ENCODE measurements around the gene FIBCD1.

FIBCD1 gene

DNA sequence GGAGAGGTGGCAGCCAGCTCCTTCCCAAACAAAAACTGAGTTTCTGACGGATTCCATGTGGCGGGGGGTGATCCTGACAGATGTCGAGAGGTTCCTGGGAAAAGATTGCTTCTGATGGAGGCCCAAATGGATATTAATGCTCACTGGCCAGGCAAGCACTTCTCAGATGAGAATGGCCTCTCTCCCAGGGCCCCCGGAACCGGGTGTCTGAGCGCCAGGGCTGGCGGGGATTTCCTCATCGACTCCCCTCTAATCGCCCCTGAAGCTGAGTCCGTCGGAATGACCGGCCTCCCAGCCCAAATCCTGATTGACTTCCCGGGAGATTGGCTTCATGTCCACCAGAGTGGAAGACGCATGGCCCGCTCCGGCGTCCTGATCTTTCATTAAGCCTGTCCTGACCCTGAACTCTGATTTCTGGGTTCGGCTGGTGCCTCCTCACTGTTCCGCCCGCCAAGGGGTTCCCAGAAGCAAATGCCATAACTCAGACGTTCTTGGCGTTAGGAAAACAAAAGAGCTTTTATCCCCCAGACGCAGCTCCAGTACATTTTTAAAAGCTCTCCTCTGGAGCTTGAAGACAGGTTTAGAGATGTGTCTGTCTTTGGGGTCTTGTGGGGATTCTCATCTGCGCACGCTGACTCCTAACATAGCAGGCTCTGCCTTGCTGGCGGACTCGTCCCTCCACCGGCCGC is 17.6 kb downstream of the FIBCD1 start:
- Histone ChIP-seq H4K8ac (ENCODE audit: low read depth, low read length) (no peak overlapping the region), H3K36me3 (replicated peaks in 1 of 2; ENCODE audit: control insufficient read depth in 2 of 2, insufficient read depth in 2 of 2, low read length in 2 of 2) (no peaks in the 10 kb centered on the region), H2BK15ac (ENCODE audit: low read length) (no peak overlapping the region), H3K4me2 (ENCODE audit: insufficient read depth, low read length, poor library complexity, severe bottlenecking) (no peak overlapping the region), H3K79me1 (ENCODE audit: low read depth, low read length) (no peaks in the 10 kb centered on the region), H3K18ac (ENCODE audit: low read length) (peak overlapping the region; percentile 89), H2BK12ac (ENCODE audit: low read length) (no peak overlapping the region), H3K14ac (ENCODE audit: low read length) (peak overlapping the region; percentile 84), H3K23ac (ENCODE audit: low read depth, low read length, poor library complexity) (peak overlapping the region; percentile 94), H4K91ac (ENCODE audit: low read depth, low read length, poor library complexity) (no peak overlapping the region), H2AK5ac (ENCODE audit: low read depth, low read length) (peak overlapping the region; percentile 43), H2AFZ (ENCODE audit: low read length) (no peak overlapping the region), H3K27ac (replicated peaks; ENCODE audit: low read length) (no peak overlapping the region), H3K9ac (ENCODE audit: low read depth, low read length, poor library complexity) (no peak overlapping the region), H3K27me3 (ENCODE audit: control insufficient read depth in 3 of 3, insufficient read depth in 3 of 3, low read depth in 1 of 3, low read length in 3 of 3) (peaks cover 2 to 95% (median 2%) of the 10 kb centered on the region in 3 experiments), H2BK120ac (ENCODE audit: low read depth, low read length) (no peak overlapping the region), H3K4ac (ENCODE audit: low read length) (no peak overlapping the region), H3K4me3 (ENCODE audit: low read length in 2 of 2) (no peak overlapping the region), H2BK5ac (ENCODE audit: low read length) (no peak overlapping the region), H3K4me1 (ENCODE audit: control insufficient read depth in 2 of 2, insufficient read depth in 1 of 2, low read depth in 1 of 2, low read length in 2 of 2) (peaks cover 16 to 23% of the 10 kb centered on the region in 2 donors), H3K9me3 (replicated peaks in 1 of 2; ENCODE audit: control insufficient read depth in 2 of 2, insufficient read depth in 1 of 2, low read depth in 1 of 2, low read length in 2 of 2) (no peaks in the 10 kb centered on the region)
- no peak for DNase-seq (ENCODE audit: low spot score)
- no CpG with 5 or more reads among the region's 29 CpGs for WGBS, 2 donors (ENCODE audit: extremely low coverage in 2 of 2, insufficient read length in 2 of 2, insufficient replicate concordance in 1 of 2)

- no peak overlapping the region for H4K8ac ChIP-seq (ENCODE audit: low read depth, low read length)
- H3K79me1 ChIP-seq (ENCODE audit: low read depth, low read length) = no peaks in the 10 kb centered on the region
- H2BK5ac ChIP-seq (ENCODE audit: low read length) = no peak overlapping the region
- H2BK15ac ChIP-seq (ENCODE audit: low read length) = no peak overlapping the region
- H4K91ac ChIP-seq (ENCODE audit: low read depth, low read length, poor library complexity) = no peak overlapping the region
- H3K4me3 ChIP-seq (ENCODE audit: low read length in 2 of 2) = no peak overlapping the region
- H2AK5ac ChIP-seq (ENCODE audit: low read depth, low read length) = peak overlapping the region; percentile 58
- no peak overlapping the region for H2AFZ ChIP-seq (ENCODE audit: low read length)
- H3K27ac ChIP-seq (replicated peaks; ENCODE audit: low read length) = no peak overlapping the region
- no peak overlapping the region for H2BK120ac ChIP-seq (ENCODE audit: low read depth, low read length)
- WGBS, 2 donors (ENCODE audit: extremely low coverage in 2 of 2, insufficient read length in 2 of 2, insufficient replicate concordance in 1 of 2) = no CpG with 5 or more reads among the region's 14 CpGs
- H3K4me2 ChIP-seq (ENCODE audit: insufficient read depth, low read length, poor library complexity, severe bottlenecking) = no peak overlapping the region
- no peak overlapping the region for H2BK12ac ChIP-seq (ENCODE audit: low read length)
- H3K14ac ChIP-seq (ENCODE audit: low read length) = no peak overlapping the region
- H3K27me3 ChIP-seq (ENCODE audit: control insufficient read depth in 3 of 3, insufficient read depth in 3 of 3, low read depth in 1 of 3, low read length in 3 of 3) = peaks cover 2 to 94% (median 2%) of the 10 kb centered on the region in 3 experiments
- DNase-seq (ENCODE audit: low spot score) = no peak
- H3K18ac ChIP-seq (ENCODE audit: low read length) = peak overlapping the region; percentile 89
- no peak overlapping the region for H3K9ac ChIP-seq (ENCODE audit: low read depth, low read length, poor library complexity)
- peak overlapping the region; percentile 94 for H3K23ac ChIP-seq (ENCODE audit: low read depth, low read length, poor library complexity)
- no peaks in the 10 kb centered on the region for H3K36me3 ChIP-seq (replicated peaks in 1 of 2; ENCODE audit: control insufficient read depth in 2 of 2, insufficient read depth in 2 of 2, low read length in 2 of 2)
- H3K4ac ChIP-seq (ENCODE audit: low read length) = no peak overlapping the region
- no peaks in the 10 kb centered on the region for H3K9me3 ChIP-seq (replicated peaks in 1 of 2; ENCODE audit: control insufficient read depth in 2 of 2, insufficient read depth in 1 of 2, low read depth in 1 of 2, low read length in 2 of 2)
- peaks cover 16 to 23% of the 10 kb centered on the region in 2 donors for H3K4me1 ChIP-seq (ENCODE audit: control insufficient read depth in 2 of 2, insufficient read depth in 1 of 2, low read depth in 1 of 2, low read length in 2 of 2)
These were observed 18.2 kb downstream of the FIBCD1 start for GRCh38 chr9:130920762-130921299.

DNA sequence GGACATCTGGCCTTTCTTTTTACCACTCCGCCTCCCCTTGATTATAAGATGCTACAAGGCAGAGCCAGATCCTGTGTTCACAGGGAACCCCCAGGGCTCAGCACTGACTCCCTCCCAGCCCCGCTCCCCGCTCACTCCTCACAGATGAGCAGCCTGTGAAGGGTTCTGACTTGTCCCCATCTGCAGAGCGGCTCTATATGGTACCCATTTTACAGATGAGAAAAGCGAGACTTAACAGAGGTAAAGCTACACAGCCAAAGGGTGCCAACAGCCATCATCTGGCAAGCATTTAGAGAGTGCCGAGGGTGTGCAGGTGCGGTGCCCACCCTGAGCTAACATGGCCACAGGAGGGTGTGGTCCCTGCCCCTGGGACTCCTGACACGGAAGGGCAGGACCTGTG is 18.8 kb downstream of the FIBCD1 start:
- no peak for DNase-seq (ENCODE audit: low spot score)
- H2BK12ac ChIP-seq (ENCODE audit: low read length) = no peak overlapping the region
- H3K14ac ChIP-seq (ENCODE audit: low read length) = no peak overlapping the region
- no peak overlapping the region for H2BK5ac ChIP-seq (ENCODE audit: low read length)
- no peaks in the 10 kb centered on the region for H3K9me3 ChIP-seq (replicated peaks in 1 of 2; ENCODE audit: control insufficient read depth in 2 of 2, insufficient read depth in 1 of 2, low read depth in 1 of 2, low read length in 2 of 2)
- H3K9ac ChIP-seq (ENCODE audit: low read depth, low read length, poor library complexity) = no peak overlapping the region
- no peak overlapping the region for H4K91ac ChIP-seq (ENCODE audit: low read depth, low read length, poor library complexity)
- peak overlapping the region; percentile 48 for H3K18ac ChIP-seq (ENCODE audit: low read length)
- H2AK5ac ChIP-seq (ENCODE audit: low read depth, low read length) = peak overlapping the region; percentile 58
- H2AFZ ChIP-seq (ENCODE audit: low read length) = no peak overlapping the region
- no peak overlapping the region for H3K4ac ChIP-seq (ENCODE audit: low read length)
- H2BK15ac ChIP-seq (ENCODE audit: low read length) = no peak overlapping the region
- H3K27me3 ChIP-seq (ENCODE audit: control insufficient read depth in 3 of 3, insufficient read depth in 3 of 3, low read depth in 1 of 3, low read length in 3 of 3) = peaks cover 2 to 93% (median 2%) of the 10 kb centered on the region in 3 experiments
- no peaks in the 10 kb centered on the region for H3K36me3 ChIP-seq (replicated peaks in 1 of 2; ENCODE audit: control insufficient read depth in 2 of 2, insufficient read depth in 2 of 2, low read length in 2 of 2)
- H4K8ac ChIP-seq (ENCODE audit: low read depth, low read length) = no peak overlapping the region
- H2BK120ac ChIP-seq (ENCODE audit: low read depth, low read length) = no peak overlapping the region
- H3K4me1 ChIP-seq (ENCODE audit: control insufficient read depth in 2 of 2, insufficient read depth in 1 of 2, low read depth in 1 of 2, low read length in 2 of 2) = peaks cover 16 to 23% of the 10 kb centered on the region in 2 donors
- peak overlapping the region; percentile 94 for H3K23ac ChIP-seq (ENCODE audit: low read depth, low read length, poor library complexity)
- no peaks in the 10 kb centered on the region for H3K79me1 ChIP-seq (ENCODE audit: low read depth, low read length)
- H3K4me2 ChIP-seq (ENCODE audit: insufficient read depth, low read length, poor library complexity, severe bottlenecking) = no peak overlapping the region
- no CpG with 5 or more reads among the region's 8 CpGs for WGBS, 2 donors (ENCODE audit: extremely low coverage in 2 of 2, insufficient read length in 2 of 2, insufficient replicate concordance in 1 of 2)
- H3K4me3 ChIP-seq (ENCODE audit: low read length in 2 of 2) = no peak overlapping the region
- no peak overlapping the region for H3K27ac ChIP-seq (replicated peaks; ENCODE audit: low read length)

DNA sequence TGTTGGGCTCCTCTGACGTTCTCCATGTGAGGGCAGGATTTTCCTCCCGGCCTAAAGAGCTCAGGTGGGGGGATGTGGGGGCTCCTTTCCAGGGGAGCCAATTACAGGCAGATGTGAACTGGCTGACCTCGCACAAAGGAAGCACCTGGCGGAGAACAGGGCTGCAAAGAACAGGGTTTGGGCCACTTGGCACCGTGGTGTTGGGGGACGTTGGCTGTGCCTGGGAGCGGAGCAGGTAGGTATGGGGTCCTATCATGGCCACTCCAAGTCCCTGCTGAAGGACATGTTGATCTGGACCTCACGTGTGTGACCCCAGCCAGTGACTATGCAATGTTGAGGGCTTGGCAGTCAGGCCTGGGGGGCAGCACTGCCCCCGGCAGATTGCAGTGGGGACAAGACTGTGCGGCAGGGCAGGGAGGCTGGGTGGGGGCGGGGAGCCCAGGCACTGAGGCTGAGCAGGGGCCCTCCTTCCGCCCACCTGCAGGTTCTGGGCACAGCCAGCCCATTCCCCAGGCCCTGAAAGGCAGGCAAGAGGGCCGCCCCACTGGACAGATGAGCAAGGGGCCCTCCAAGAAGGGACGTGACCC is 19.4 kb downstream of the FIBCD1 start:
- no peak overlapping the region for H2BK120ac ChIP-seq (ENCODE audit: low read depth, low read length)
- H3K27me3 ChIP-seq (ENCODE audit: control insufficient read depth in 3 of 3, insufficient read depth in 3 of 3, low read depth in 1 of 3, low read length in 3 of 3) = peaks cover 2 to 93% (median 2%) of the 10 kb centered on the region in 3 experiments
- H3K9me3 ChIP-seq (replicated peaks in 1 of 2; ENCODE audit: control insufficient read depth in 2 of 2, insufficient read depth in 1 of 2, low read depth in 1 of 2, low read length in 2 of 2) = no peaks in the 10 kb centered on the region
- peak overlapping the region; percentile 94 for H3K23ac ChIP-seq (ENCODE audit: low read depth, low read length, poor library complexity)
- peak overlapping the region; percentile 94 for H3K14ac ChIP-seq (ENCODE audit: low read length)
- peaks cover 16 to 23% of the 10 kb centered on the region in 2 donors for H3K4me1 ChIP-seq (ENCODE audit: control insufficient read depth in 2 of 2, insufficient read depth in 1 of 2, low read depth in 1 of 2, low read length in 2 of 2)
- WGBS, 2 donors (ENCODE audit: extremely low coverage in 2 of 2, insufficient read length in 2 of 2, insufficient replicate concordance in 1 of 2) = no CpG with 5 or more reads among the region's 14 CpGs
- peak overlapping the region; percentile 98 for H2AK5ac ChIP-seq (ENCODE audit: low read depth, low read length)
- no peak overlapping the region for H2BK5ac ChIP-seq (ENCODE audit: low read length)
- no peak overlapping the region for H4K8ac ChIP-seq (ENCODE audit: low read depth, low read length)
- H4K91ac ChIP-seq (ENCODE audit: low read depth, low read length, poor library complexity) = no peak overlapping the region
- no peak overlapping the region for H3K4ac ChIP-seq (ENCODE audit: low read length)
- no peaks in the 10 kb centered on the region for H3K79me1 ChIP-seq (ENCODE audit: low read depth, low read length)
- peak overlapping the region; percentile 66 for H3K9ac ChIP-seq (ENCODE audit: low read depth, low read length, poor library complexity)
- no peaks in the 10 kb centered on the region for H3K36me3 ChIP-seq (replicated peaks in 1 of 2; ENCODE audit: control insufficient read depth in 2 of 2, insufficient read depth in 2 of 2, low read length in 2 of 2)
- H3K4me2 ChIP-seq (ENCODE audit: insufficient read depth, low read length, poor library complexity, severe bottlenecking) = no peak overlapping the region
- no peak overlapping the region for H2AFZ ChIP-seq (ENCODE audit: low read length)
- H3K18ac ChIP-seq (ENCODE audit: low read length) = peak overlapping the region; percentile 88
- no peak for DNase-seq (ENCODE audit: low spot score)
- H2BK12ac ChIP-seq (ENCODE audit: low read length) = no peak overlapping the region
- H3K27ac ChIP-seq (replicated peaks; ENCODE audit: low read length) = no peak overlapping the region
- no peak overlapping the region for H3K4me3 ChIP-seq (ENCODE audit: low read length in 2 of 2)
- peak overlapping the region; percentile 2 for H2BK15ac ChIP-seq (ENCODE audit: low read length)
